ENCODE measurements around the gene RGS16.

DNA sequence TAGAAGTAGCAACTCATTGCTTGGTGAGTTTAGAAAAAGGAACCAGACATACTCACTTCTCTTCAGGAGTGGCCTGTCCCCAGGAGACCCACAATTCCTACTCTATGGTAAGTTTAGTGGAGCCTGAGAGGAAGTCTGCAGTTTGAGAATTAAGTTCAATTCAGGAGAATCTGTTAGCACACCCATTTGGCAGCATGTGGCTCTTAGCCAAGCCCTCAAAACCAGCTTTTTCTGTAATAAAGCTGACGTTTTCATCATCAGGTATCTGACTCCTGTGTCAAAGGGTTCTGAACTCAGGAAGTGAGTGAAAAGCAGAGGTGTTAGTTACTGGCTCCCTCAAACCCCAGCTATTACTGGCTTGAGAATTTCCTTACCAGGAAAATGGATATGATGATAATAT is 20.4 kb upstream of the RGS16 start:
- TF ChIP-seq POLR2AphosphoS5 (IDR thresholded peaks at IDR 0.05; ENCODE audit: low read depth, low read length) (no peak), SIN3A (IDR thresholded peaks at IDR 0.05; ENCODE audit: borderline replicate concordance, insufficient read depth, low read depth, low read length) (no peak), TCF7L2 (IDR thresholded peaks at IDR 0.05; ENCODE audit: low read depth, low read length) (no peak)
- TF ChIP-seq, protein P1, sequence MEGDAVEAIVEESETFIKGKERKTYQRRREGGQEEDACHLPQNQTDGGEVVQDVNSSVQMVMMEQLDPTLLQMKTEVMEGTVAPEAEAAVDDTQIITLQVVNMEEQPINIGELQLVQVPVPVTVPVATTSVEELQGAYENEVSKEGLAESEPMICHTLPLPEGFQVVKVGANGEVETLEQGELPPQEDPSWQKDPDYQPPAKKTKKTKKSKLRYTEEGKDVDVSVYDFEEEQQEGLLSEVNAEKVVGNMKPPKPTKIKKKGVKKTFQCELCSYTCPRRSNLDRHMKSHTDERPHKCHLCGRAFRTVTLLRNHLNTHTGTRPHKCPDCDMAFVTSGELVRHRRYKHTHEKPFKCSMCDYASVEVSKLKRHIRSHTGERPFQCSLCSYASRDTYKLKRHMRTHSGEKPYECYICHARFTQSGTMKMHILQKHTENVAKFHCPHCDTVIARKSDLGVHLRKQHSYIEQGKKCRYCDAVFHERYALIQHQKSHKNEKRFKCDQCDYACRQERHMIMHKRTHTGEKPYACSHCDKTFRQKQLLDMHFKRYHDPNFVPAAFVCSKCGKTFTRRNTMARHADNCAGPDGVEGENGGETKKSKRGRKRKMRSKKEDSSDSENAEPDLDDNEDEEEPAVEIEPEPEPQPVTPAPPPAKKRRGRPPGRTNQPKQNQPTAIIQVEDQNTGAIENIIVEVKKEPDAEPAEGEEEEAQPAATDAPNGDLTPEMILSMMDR (IDR thresholded peaks at IDR 0.05): no peak
- TF ChIP-seq, protein P2, sequence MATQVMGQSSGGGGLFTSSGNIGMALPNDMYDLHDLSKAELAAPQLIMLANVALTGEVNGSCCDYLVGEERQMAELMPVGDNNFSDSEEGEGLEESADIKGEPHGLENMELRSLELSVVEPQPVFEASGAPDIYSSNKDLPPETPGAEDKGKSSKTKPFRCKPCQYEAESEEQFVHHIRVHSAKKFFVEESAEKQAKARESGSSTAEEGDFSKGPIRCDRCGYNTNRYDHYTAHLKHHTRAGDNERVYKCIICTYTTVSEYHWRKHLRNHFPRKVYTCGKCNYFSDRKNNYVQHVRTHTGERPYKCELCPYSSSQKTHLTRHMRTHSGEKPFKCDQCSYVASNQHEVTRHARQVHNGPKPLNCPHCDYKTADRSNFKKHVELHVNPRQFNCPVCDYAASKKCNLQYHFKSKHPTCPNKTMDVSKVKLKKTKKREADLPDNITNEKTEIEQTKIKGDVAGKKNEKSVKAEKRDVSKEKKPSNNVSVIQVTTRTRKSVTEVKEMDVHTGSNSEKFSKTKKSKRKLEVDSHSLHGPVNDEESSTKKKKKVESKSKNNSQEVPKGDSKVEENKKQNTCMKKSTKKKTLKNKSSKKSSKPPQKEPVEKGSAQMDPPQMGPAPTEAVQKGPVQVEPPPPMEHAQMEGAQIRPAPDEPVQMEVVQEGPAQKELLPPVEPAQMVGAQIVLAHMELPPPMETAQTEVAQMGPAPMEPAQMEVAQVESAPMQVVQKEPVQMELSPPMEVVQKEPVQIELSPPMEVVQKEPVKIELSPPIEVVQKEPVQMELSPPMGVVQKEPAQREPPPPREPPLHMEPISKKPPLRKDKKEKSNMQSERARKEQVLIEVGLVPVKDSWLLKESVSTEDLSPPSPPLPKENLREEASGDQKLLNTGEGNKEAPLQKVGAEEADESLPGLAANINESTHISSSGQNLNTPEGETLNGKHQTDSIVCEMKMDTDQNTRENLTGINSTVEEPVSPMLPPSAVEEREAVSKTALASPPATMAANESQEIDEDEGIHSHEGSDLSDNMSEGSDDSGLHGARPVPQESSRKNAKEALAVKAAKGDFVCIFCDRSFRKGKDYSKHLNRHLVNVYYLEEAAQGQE (IDR thresholded peaks at IDR 0.05; ENCODE audit: insufficient read depth in 1 of 2, low read depth in 2 of 2, low read length in 1 of 2): no peak
